OCI-LY1 (cell line): ENCODE data around the gene EYA2.

Source experiments
- CTCF ChIP-seq: fragments of 200-600 bp; sonication (generic), shearing (Covaris generic); IDR thresholded peaks from 2 replicates; pipeline ENCODE4 v1.5.1; 2017; ENCODE audit warnings: mild to moderate bottlenecking, antibody characterized with exemption, low read length, moderate library complexity, mixed read lengths
- EZH2 ChIP-seq: fragments of 200-600 bp; sonication (generic), shearing (Covaris generic); IDR thresholded peaks from 2 replicates; pipeline ENCODE4 v1.8.0; 2017; ENCODE audit warnings: borderline replicate concordance, mixed run types, mild to moderate bottlenecking, antibody characterized with exemption, low read length, moderate library complexity, mixed read lengths

GRCh38 chr20:47032933-47033578, 138.4 kb downstream of the EYA2 start:
- TF ChIP-seq CTCF (no peak), EZH2 (no peak)
